KMS-11 (cell line): ENCODE results near the gene COL10A1.
A peak's percentile ranks its signal among the peaks of the same experiment; 100 is the strongest.

Experiments
- H2AFZ ChIP-seq: fragments of 200-600 bp; sonication (generic); 2 replicates; pipeline ENCODE4 v1.6.1; 2016; ENCODE audit warnings: antibody characterized with exemption, mixed run types, low read depth
- H3K27ac ChIP-seq: fragments of 200-600 bp; sonication (generic); 2 replicates; pipeline ENCODE4 v1.6.1; 2016; ENCODE audit warnings: mild to moderate bottlenecking, mixed run types
- H3K27me3 ChIP-seq: fragments of 200-600 bp; sonication (generic); 2 replicates; pipeline ENCODE4 v1.6.1; 2017; ENCODE audit warnings: mild to moderate bottlenecking, low read depth, mixed run types, moderate library complexity; ENCODE audit not compliant: insufficient read depth
- H3K36me3 ChIP-seq: fragments of 200-600 bp; sonication (generic); 2 replicates; pipeline ENCODE4 v1.6.1; 2017; ENCODE audit warnings: mild to moderate bottlenecking, mixed run types; ENCODE audit not compliant: insufficient read depth
- H3K4me1 ChIP-seq: fragments of 200-600 bp; sonication (generic); 2 replicates; pipeline ENCODE4 v1.6.1; 2016; ENCODE audit warnings: mild to moderate bottlenecking, low read depth, mixed run types; ENCODE audit not compliant: poor library complexity, severe bottlenecking
- H3K4me2 ChIP-seq: fragments of 200-600 bp; sonication (generic); 2 replicates; pipeline ENCODE4 v1.7.0; 2016; ENCODE audit warnings: mild to moderate bottlenecking, mixed run types
- H3K4me3 ChIP-seq: fragments of 200-600 bp; sonication (generic); IDR thresholded peaks from 2 replicates; pipeline ENCODE4 v1.6.1; 2017; ENCODE audit warnings: low read depth, low read length, mixed read lengths; ENCODE audit not compliant: insufficient read depth
- H3K79me2 ChIP-seq: fragments of 200-600 bp; sonication (generic); 2 replicates; pipeline ENCODE4 v1.6.1; 2016; ENCODE audit warnings: low read depth, mixed run types; ENCODE audit not compliant: insufficient read depth
- H3K9ac ChIP-seq: fragments of 200-600 bp; sonication (generic); 2 replicates; pipeline ENCODE4 v1.6.1; 2016; ENCODE audit warnings: mild to moderate bottlenecking, mixed run types
- H4K20me1 ChIP-seq: fragments of 200-600 bp; sonication (generic); 2 replicates; pipeline ENCODE4 v1.6.1; 2016; ENCODE audit warnings: mild to moderate bottlenecking, mixed run types; ENCODE audit not compliant: insufficient read depth
- TF ChIP-seq, protein P1 (sequence below): fragments of 200-600 bp; sonication (generic); conservative IDR thresholded peaks from 2 replicates; pipeline ENCODE4 v1.6.1; 2017; ENCODE audit warnings: low read depth, mild to moderate bottlenecking, antibody characterized with exemption, low read length, moderate library complexity, mixed read lengths

COL10A1 gene

DNA sequence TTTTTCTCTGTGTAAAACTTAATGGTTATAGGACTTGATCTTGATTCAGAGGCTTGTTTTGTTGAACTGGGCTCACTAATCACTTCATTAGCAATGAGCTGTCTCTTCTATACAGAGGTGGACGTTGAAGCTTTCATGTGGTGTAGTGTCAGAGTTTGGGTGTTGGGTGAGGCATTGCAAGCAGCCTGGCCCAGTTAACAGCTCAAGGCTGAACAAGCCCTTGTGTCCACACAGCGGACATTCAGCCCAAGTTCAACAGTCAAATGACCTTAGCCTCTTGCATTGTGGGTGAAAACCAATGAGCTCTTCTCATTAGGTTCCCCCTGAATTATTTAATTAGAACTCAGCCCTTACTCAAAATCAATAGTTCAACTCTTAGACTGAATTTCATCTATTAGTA is 12.5 kb downstream of the COL10A1 start:
- Histone ChIP-seq H3K9ac (no peak overlapping the region), H3K36me3 (no peaks in the 10 kb centered on the region), H2AFZ (no peak overlapping the region), H3K79me2 (no peaks in the 10 kb centered on the region), H4K20me1 (no peaks in the 10 kb centered on the region), H3K27me3 (no peaks in the 10 kb centered on the region), H3K4me2 (no peak overlapping the region), H3K4me1 (no peaks in the 10 kb centered on the region), H3K4me3 (no peak overlapping the region), H3K27ac (no peak overlapping the region)
- TF ChIP-seq, protein P1, sequence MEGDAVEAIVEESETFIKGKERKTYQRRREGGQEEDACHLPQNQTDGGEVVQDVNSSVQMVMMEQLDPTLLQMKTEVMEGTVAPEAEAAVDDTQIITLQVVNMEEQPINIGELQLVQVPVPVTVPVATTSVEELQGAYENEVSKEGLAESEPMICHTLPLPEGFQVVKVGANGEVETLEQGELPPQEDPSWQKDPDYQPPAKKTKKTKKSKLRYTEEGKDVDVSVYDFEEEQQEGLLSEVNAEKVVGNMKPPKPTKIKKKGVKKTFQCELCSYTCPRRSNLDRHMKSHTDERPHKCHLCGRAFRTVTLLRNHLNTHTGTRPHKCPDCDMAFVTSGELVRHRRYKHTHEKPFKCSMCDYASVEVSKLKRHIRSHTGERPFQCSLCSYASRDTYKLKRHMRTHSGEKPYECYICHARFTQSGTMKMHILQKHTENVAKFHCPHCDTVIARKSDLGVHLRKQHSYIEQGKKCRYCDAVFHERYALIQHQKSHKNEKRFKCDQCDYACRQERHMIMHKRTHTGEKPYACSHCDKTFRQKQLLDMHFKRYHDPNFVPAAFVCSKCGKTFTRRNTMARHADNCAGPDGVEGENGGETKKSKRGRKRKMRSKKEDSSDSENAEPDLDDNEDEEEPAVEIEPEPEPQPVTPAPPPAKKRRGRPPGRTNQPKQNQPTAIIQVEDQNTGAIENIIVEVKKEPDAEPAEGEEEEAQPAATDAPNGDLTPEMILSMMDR: no peak

DNA sequence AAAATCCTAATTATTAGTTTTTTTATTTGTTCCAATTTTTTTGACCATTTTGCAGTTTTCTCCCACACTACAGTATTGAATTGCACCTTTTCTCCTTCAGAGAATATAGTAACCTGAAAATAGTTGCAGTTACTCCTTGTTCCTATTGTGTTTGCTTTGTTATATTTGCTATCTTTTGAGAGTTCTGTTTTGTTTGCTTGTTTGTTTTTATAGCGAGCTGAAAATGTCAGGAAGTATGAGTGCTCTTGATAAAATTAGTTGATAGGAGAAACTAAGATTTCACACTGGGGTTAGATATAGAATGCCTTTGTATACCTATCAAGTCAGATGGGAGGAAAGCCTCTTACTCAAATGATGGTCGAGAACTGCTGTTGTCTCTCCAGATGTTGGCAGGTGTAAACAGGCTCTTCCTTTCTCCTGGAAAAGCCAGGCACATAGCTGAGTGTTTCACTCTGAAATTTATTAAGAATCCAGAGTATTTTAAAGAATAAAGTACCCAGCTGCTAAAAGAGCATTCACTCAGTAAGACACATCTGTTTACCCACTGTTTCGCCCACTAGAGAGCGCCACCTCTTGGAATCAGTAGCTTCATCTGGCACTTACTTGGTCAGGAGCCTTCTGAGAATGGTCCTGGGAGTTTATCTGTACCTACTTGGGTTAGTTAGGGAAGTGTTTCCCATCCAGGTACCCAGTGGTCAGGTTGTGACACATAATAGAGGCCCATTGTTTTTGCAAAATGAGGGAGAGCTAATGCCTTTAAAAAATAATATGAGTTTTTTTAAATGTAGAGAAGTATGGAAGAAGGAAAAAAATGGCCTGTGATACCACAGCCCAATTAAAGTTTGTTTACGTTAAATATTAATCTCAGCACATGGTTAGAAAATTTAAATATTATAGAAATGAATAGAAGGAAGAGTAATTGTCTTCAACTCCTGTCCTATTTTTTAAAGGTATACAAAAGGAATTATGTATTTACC is 14.1 kb downstream of the COL10A1 start:
- no peaks in the 10 kb centered on the region for H3K27me3 ChIP-seq
- H3K4me2 ChIP-seq: no peak overlapping the region
- no peak overlapping the region for H3K9ac ChIP-seq
- H3K27ac ChIP-seq: no peak overlapping the region
- H2AFZ ChIP-seq: no peak overlapping the region
- TF ChIP-seq, protein P1: peak; percentile 58; the same call in 1 of the 2 replicates
- H4K20me1 ChIP-seq: no peaks in the 10 kb centered on the region
- H3K4me3 ChIP-seq: no peak overlapping the region
- H3K4me1 ChIP-seq: no peaks in the 10 kb centered on the region
- H3K79me2 ChIP-seq: no peaks in the 10 kb centered on the region
- no peaks in the 10 kb centered on the region for H3K36me3 ChIP-seq

DNA sequence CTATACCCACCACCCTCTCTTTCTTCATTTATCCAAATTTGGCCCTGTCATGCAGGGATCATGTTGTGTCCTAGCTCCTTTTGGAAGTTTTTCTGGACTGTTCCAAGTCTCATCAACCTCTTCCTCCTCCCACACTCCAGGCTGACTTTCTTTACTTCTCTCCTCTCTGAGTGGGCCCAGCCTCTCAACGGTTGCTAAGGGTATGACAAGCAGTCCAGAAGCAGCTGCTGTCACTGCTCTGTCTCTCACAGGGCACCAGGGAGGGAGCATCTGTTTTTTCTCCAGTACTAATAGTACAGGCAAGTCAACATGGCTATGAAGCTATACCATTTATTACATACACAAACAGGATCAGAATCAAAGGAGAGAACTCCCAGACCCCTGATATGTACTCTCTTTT is 17.1 kb downstream of the COL10A1 start:
- no peaks in the 10 kb centered on the region for H3K27me3 ChIP-seq
- H3K4me2 ChIP-seq: no peak overlapping the region
- TF ChIP-seq, protein P1: no peak
- no peak overlapping the region for H3K4me3 ChIP-seq
- H3K36me3 ChIP-seq: no peaks in the 10 kb centered on the region
- H4K20me1 ChIP-seq: no peaks in the 10 kb centered on the region
- no peak overlapping the region for H3K9ac ChIP-seq
- no peaks in the 10 kb centered on the region for H3K4me1 ChIP-seq
- H3K79me2 ChIP-seq: no peaks in the 10 kb centered on the region
- no peak overlapping the region for H3K27ac ChIP-seq
- no peak overlapping the region for H2AFZ ChIP-seq

DNA sequence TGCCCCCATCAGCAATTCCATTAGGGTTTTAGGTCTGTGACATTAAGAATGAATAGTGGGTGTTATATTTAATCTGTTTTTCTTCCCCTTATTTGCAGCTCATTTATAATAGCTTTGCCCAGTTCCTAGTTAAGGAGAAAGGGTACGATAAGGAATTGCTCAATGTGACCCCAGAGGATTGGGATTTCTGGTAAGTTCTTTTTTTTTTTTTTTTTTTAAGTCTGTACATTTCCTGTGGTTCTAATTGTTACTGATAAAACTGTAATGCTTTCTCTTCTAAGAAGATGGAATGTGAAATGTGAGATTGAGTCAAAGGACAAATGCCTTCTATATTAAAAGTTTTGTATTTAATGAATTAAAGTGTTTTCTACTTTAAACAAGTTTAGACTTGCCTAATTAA is 19.8 kb downstream of the COL10A1 start:
- Histone ChIP-seq H3K36me3 (no peaks in the 10 kb centered on the region), H3K27me3 (no peaks in the 10 kb centered on the region), H3K27ac (no peak overlapping the region), H2AFZ (no peak overlapping the region), H3K4me1 (peaks cover 7% of the 10 kb centered on the region), H3K4me2 (no peak overlapping the region), H3K4me3 (no peak overlapping the region), H3K79me2 (no peaks in the 10 kb centered on the region), H4K20me1 (no peaks in the 10 kb centered on the region), H3K9ac (no peak overlapping the region)
- TF ChIP-seq, protein P1: no peak
